ENCODE results near the gene EPS15. TPM values are rescaled to one million over a fixed set of nuclear protein-coding genes. Genes with fewer than 3 reads are reported as not detected.

EPS15 gene
- total and polyA plus RNA-seq, 2 of the 13 experiments (the other 11 are each of a cell fraction or from before 2014, with no cell fraction given) = 14.3 to 19.3 TPM

DNA sequence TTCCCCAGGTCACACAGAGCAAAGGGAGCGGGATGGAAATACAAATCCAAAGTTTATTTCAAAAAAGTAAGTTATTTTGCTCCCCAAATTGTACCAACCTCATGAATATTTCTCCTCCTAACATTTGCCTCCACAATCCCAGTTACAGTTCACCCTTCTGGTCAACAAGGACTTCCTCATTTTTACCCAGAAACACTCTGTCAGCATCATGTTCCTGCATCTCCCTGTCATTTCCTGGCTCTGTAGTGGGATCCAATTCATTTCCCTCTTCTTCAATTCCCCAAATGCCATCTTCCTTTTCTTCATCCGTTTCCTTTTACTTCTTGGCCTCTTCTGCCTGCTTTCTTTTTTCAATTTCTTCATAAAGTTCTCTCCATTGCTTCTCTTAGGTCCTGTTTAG, 32.0 kb upstream of the EPS15 start (continued):
- TF ChIP-seq ZNF589 (CRISPR knock-in tag; conservative IDR thresholded peaks at IDR 0.05) (no peak), MIER3 (CRISPR knock-in tag; IDR thresholded peaks at IDR 0.05; ENCODE audit: borderline replicate concordance) (no peak), ARNT2 (CRISPR knock-in tag; IDR thresholded peaks at IDR 0.05; ENCODE audit: low read depth) (no peak), DNMT3B (CRISPR knock-in tag; conservative IDR thresholded peaks at IDR 0.05) (no peak), ZNF263 (CRISPR knock-in tag; IDR thresholded peaks at IDR 0.05) (no peak), ZNF101 (CRISPR knock-in tag; IDR thresholded peaks at IDR 0.05; ENCODE audit: borderline replicate concordance, low read depth) (no peak), ZNF44 (CRISPR knock-in tag; IDR thresholded peaks at IDR 0.05) (no peak)
- TF ChIP-seq, protein P1, sequence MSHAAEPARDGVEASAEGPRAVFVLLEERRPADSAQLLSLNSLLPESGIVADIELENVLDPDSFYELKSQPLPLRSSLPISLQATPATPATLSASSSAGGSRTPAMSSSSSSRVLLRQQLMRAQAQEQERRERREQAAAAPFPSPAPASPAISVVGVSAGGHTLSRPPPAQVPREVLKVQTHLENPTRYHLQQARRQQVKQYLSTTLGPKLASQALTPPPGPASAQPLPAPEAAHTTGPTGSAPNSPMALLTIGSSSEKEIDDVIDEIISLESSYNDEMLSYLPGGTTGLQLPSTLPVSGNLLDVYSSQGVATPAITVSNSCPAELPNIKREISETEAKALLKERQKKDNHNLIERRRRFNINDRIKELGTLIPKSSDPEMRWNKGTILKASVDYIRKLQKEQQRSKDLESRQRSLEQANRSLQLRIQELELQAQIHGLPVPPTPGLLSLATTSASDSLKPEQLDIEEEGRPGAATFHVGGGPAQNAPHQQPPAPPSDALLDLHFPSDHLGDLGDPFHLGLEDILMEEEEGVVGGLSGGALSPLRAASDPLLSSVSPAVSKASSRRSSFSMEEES (CRISPR knock-in tag; IDR thresholded peaks at IDR 0.05) = no peak

DNA sequence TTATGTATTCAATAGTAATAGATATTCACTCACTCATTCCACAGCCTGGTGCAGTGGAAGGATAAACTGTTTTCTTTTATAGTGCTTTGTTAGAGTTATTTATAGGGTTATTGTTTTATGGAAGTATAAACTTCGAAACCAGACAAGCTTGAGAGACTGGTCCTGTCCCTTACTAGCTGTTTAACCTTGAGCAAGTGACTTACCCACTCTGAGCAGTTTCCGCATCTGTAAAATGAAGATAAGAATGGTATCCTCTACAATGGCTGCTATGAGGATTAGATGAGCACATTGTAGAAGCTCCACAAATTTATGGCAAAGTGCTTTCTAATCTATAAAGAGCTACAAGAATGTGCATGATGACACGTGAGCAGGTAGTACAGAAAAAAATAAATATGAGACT, 30.8 kb upstream of the EPS15 start:
- H3K79me2 ChIP-seq (ENCODE audit: insufficient read depth, low read length) = no peaks in the 10 kb centered on the region
- no peak for DNase-seq (ENCODE audit: low spot score)
- no peaks in the 10 kb centered on the region for H3K9me3 ChIP-seq (ENCODE audit: low read length)
- H4K20me1 ChIP-seq (ENCODE audit: insufficient read depth, low read length) = no peaks in the 10 kb centered on the region
- BruUV-seq (replicated peaks) = no TSS peak
- no peaks in the 10 kb centered on the region for H3K27me3 ChIP-seq (ENCODE audit: control insufficient read depth in 1 of 2, insufficient read depth in 2 of 2, low read length in 2 of 2)
- no peak for FAIRE-seq
- POLR2A ChIA-PET = no interaction called here
- H3K4me1 ChIP-seq (ENCODE audit: insufficient read depth, low read length) = peaks cover 10% of the 10 kb centered on the region
- intact Hi-C loops (cut with micrococcal nuclease; ENCODE audit: unreplicated experiment) (no loop called here), in situ Hi-C loops (cut with HindIII; ENCODE audit: extremely low pct_ligation_motif_present, low pct_unique_long_range_greater_than_20kb) (no loop called here)
- CTCF ChIA-PET (ENCODE audit: low intra/inter-chr PET ratio, low total read pairs) = no interaction called here
- no peak overlapping the region for H3K9ac ChIP-seq (ENCODE audit: insufficient read depth, low read depth, low read length)
- ATAC-seq = no peak
- no peak overlapping the region for H3K4me3 ChIP-seq (replicated peaks in 1 of 3; ENCODE audit: insufficient read depth in 1 of 3, low read depth in 2 of 3, low read length in 3 of 3)
- H3K4me2 ChIP-seq (ENCODE audit: low read depth, low read length) = no peak overlapping the region
- no peak overlapping the region for H3K27ac ChIP-seq (ENCODE audit: extremely low read length, insufficient read depth, low read length)
- H3K36me3 ChIP-seq (replicated peaks in 1 of 2; ENCODE audit: control insufficient read depth in 1 of 2, insufficient read depth in 2 of 2, low read length in 2 of 2) = no peaks in the 10 kb centered on the region
- 37% methylated on average over 3 of the region's 3 CpGs for WGBS (ENCODE audit: low lambda C conversion rate)
- no peak overlapping the region for H2AFZ ChIP-seq (ENCODE audit: low read length)
- no peak for TF ChIP-seq ZNF737 (CRISPR knock-in tag; IDR thresholded peaks at IDR 0.05; ENCODE audit: borderline replicate concordance)
- TF ChIP-seq GPN1 (CRISPR knock-in tag; IDR thresholded peaks at IDR 0.05; ENCODE audit: borderline replicate concordance) = no peak
- no peak for TF ChIP-seq ZFP37 (CRISPR knock-in tag; IDR thresholded peaks at IDR 0.05; ENCODE audit: borderline replicate concordance)
- no peak for TF ChIP-seq ZNF496 (CRISPR knock-in tag; IDR thresholded peaks at IDR 0.05; ENCODE audit: insufficient replicate concordance)
- TF ChIP-seq REST (IDR thresholded peaks at IDR 0.05; ENCODE audit: borderline replicate concordance in 1 of 2, low read depth in 1 of 2, low read length in 2 of 2) = no peak
- no peak for TF ChIP-seq ZNF143 (CRISPR knock-in tag; IDR thresholded peaks at IDR 0.05)
- no peak for TF ChIP-seq TIGD3 (CRISPR knock-in tag; IDR thresholded peaks at IDR 0.05; ENCODE audit: borderline replicate concordance)
- no peak for TF ChIP-seq GATA4 (IDR thresholded peaks at IDR 0.05; ENCODE audit: borderline replicate concordance, low read depth)
- TF ChIP-seq ZBTB14 (CRISPR knock-in tag; IDR thresholded peaks at IDR 0.05) = no peak
